ENCODE results near the gene SLC39A9.
"Not testable (repeated sequence)": the region's sequence is repeated elsewhere in the genome, so short reads cannot be mapped to it uniquely, and the experiment has no call there.

Gene SLC39A9

DNA sequence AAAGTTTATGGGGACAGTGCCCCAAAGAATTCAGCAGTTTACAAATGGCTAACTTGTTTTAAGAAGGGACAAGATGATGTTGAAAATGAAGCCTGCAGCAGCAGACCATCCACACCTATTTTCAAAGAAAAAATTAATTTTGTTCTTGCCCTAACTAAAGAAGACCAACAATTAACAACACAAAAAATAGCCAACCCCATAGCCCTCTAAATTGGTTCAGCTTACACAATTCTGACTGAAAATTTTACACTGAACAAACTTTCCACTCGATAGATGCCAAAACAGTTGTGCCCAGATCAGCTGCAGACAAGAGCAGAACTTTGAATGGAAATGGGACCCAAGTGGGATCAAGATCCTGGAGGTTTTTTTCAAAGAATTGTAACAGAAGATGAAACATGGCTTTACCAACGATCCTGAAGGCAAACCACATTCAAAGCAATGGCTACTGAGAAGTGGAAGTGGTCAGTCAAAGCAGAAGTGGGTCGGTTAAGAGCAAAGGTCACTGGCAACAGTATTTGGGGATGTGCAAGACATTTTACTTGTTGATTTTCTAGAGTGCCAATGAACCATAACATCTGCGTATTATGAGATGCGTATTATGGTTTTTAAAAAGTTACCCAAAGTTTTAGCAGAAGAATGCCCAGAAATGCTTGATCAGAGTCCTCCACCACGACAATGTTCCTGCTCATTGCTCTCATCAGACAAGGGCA, 30.0 kb downstream of the SLC39A9 start:
- peak; percentile 40 for DNase-seq

DNA sequence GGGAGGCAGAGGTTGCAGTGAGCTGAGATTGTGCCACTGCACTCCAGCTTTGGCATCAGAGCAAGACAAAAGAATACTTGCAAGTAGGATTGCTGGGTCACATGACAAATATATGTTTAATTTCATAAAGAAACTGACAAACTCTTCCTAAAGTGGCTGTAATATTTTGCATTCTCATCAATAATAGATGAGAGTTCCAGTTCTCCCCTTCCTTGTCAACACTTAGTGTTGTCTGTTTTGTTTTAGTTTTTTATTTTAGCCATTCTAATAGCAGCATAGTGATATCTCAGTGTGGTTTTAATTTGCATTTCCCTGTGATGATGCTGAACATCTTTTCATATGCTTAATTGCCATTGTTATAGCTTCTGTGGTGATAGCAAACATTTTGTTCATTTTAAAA, 31.2 kb downstream of the SLC39A9 start:
- DNase-seq: no peak

DNA sequence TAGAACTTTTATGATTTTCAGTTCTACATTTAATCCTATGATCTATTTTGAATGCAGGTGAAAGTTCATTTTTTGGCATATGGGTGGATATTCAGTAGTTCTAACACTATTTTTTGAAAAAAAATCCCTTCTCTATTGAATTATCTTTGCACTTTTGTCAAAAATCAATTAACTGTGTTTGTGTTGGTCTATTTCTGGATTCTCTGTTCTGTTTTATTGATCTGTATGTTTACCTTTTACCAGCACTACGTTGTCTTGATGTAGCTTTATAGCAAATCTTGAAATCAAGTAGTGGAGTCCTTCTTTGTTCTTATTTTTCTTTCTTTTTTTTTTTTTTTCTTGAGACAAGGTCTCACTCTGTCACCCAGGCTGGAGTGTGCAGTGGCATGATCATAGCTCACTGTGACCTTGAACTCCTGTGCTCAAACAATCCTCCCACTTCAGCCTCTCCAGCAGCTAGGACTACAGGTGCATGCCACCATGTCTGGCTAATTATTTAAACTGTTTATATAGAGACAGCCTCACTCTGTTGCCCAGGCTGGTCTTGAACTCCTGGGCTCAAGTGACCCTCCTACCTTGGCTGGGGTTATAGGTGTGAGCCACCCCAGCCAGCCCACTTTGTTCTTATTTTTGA, 31.9 kb downstream of the SLC39A9 start:
- DNase-seq: no peak

DNA sequence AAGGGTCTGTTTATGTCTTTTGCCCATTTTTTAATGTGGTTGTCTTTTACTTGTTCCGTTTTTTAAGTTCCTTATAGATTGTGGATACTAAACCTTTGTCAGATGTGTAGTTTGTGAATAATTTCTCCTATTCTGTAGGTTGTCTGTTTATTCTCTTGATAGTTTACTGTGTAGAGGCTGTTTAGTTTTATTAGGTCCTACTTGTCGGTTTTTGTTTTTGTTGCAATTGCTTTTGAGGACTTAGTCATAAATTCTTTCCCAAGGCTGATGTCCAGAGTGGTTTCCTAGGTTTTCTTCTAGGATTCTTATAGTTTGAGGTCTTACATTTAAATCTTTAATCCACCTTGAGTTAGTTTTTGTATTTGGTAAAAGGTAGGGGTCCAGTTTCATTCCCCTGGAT, 33.9 kb downstream of the SLC39A9 start:
- DNase-seq: no peak

DNA sequence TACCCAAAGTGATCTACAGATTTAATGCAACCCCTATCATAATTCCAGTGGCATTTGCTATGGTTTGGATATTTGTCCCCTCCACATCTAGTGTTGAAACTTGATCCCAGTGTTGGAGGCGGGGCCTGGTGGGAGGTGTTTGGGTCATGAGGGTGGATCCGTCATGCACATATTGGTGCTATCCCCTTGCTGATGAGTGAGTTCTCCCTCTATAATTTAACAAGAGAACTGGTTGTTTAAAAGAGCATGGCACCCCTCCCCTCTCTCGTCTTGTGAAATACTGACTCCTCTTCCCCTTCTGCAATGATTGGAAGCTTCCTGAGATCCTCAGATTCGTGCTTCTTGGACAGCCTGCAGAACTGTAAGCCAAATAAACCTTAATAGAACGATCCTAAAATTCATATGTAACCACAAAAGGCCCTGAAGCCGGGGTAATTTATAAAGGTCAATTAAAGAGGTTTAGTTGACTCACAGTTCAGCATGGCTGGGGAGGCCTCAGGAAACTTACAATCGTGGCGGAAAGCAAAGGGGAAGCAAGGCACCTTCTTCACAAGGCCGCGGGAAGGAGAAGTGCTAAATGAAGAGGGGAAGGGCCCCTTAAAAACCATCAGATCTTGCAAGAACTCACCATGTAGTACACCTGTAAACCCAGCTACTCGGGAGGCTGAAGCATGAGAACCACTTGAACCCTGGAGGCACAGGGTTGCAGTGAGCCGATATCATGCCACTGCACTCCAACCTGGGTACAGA, 41.2 kb downstream of the SLC39A9 start:
- no peak for DNase-seq

DNA sequence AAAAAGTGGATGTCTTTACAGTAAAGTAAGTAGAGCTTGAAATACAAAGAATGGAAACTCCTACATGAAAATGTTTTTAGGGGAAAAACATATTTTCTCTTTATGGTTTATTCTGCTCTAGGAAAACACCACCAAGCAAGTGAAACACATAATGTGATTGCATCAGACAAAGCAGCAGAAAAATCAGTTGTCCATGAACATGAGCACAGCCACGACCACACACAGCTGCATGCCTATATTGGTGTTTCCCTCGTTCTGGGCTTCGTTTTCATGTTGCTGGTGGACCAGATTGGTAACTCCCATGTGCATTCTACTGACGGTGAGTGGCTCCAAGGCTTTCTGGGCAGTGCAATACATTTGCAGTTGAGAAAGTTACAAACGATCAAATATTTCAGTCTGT, 43.5 kb downstream of the SLC39A9 start:
- no peak for DNase-seq

DNA sequence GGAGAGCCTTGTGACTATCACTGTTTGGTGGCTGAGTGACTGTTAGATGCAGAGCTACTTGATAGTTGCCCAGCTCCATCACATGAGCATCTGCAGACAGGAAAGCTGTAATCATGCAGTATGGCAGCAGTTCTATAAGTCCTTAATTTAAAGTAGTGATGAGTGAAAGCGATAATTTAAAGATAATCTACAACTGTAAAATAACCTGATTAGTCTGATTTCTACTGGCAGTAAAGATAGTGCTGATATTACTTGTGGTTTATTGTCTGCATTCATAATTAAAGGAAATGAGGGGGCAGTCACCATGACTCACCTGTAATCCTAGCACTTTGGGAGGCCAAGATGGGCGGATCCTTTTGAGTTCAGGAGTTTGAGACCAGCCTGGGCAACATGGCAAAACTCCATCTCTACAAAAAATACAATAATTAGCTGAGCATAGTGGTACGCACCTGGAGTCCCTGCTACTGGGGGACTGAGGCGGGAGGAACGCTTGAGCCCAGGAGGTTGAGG, 44.9 kb downstream of the SLC39A9 start:
- no peak for DNase-seq

DNA sequence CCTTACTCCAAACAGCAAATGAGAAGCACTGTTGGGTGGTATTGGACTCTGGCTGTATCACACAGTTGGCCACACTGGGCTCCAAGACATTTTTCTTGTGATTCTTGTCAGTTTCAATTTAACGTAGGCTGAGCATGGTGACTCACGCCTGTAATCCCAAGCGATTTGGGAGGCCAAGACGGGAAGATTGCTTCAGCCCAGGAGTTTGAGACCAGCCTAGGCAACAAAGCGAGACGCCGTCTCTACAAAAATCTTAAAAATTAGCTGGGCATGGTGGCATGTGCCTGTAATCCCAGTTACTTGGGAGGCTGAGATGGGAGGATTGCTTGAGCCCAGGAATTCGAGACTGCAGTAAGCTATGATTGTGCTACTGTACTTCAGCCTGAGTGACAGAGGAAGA, 50.7 kb downstream of the SLC39A9 start:
- DNase-seq: no peak

DNA sequence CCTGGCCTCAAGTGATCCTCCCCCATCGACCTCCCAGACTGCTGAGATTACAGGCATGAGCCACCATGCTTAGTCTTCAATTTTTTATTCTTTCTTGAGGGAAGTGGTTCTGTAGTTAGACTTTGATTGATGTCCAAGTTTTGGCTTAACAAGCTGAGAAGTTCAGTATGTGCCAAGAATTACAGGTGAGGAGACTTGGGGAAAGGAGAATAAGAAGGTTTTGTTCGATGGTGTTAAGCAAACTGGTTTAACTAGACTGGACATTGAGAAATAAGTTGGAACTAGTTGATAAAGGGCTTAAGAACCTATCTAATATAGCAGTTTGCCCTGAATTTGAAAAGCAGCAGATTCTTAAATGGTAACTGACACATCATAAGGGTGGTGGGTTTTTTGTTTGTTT, 53.4 kb downstream of the SLC39A9 start:
- no peak for DNase-seq

DNA sequence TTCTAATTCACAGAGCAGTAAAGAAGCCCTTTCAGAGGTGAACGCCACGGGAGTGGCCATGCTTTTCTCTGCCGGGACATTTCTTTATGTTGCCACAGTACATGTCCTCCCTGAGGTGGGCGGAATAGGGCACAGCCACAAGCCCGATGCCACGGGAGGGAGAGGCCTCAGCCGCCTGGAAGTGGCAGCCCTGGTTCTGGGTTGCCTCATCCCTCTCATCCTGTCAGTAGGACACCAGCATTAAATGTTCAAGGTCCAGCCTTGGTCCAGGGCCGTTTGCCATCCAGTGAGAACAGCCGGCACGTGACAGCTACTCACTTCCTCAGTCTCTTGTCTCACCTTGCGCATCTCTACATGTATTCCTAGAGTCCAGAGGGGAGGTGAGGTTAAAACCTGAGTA, 59.9 kb downstream of the SLC39A9 start:
- no peak for DNase-seq

DNA sequence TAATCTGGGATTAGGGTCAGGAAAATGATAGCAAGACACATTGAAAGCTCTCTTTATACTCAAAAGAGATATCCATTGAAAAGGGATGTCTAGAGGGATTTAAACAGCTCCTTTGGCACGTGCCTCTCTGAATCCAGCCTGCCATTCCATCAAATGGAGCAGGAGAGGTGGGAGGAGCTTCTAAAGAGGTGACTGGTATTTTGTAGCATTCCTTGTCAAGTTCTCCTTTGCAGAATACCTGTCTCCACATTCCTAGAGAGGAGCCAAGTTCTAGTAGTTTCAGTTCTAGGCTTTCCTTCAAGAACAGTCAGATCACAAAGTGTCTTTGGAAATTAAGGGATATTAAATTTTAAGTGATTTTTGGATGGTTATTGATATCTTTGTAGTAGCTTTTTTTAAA, 60.6 kb downstream of the SLC39A9 start:
- DNase-seq: no peak

DNA sequence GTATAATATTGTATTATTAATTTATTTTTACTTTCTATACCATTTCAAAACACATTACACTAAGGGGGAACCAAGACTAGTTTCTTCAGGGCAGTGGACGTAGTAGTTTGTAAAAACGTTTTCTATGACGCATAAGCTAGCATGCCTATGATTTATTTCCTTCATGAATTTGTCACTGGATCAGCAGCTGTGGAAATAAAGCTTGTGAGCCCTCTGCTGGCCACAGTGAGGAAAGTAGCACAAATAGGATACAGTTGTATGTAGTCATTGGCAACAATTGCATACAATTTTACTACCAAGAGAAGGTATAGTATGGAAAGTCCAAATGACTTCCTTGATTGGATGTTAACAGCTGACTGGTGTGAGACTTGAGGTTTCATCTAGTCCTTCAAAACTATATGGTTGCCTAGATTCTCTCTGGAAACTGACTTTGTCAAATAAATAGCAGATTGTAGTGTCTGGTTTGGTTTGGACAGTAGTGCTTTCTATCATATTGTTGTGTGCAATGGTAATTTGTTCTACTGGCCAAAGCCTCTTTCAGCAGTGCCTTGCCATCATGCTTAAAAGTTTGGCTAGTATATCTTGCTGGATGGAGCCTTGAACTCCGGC, 61.7 kb downstream of the SLC39A9 start:
- no peak for DNase-seq

DNA sequence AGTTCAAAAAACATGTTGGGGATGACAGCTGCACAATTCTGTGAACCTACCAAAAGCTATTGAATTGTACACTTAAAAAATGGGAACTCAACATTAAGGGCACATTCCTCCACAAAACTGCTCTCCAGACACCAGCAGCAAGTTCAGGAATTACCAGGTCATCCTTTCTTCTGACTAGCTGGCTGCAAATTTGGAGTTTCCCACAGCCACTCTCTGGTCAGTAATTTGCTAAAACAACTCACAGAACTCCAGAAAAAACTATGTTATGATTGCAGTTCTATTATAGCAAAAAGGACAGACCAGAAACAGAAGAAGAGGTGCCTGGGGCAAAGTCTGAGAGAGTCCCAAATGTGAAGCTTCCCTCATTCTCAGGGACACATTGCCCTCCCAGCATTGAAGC, 65.9 kb downstream of the SLC39A9 start:
- no peak for DNase-seq

DNA sequence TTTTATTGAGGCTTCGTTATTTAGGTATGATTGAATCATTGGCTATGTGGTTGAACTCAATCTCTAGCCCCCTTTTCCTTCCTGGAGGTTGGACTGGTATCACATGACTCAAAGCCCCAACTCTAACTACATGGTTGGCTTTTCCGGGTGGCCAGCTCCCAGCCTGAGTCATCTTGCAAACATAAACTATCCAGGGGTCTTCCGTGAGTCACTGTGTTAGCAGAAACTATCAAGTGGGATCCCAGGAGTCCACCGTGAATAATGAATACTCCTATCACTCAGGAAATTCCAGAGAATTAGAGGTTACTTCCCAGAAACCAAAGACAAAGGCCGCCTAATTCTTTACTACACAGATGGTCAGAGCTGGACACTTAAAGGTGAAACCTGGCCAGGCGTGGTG, 66.3 kb downstream of the SLC39A9 start:
- DNase-seq: no peak

DNA sequence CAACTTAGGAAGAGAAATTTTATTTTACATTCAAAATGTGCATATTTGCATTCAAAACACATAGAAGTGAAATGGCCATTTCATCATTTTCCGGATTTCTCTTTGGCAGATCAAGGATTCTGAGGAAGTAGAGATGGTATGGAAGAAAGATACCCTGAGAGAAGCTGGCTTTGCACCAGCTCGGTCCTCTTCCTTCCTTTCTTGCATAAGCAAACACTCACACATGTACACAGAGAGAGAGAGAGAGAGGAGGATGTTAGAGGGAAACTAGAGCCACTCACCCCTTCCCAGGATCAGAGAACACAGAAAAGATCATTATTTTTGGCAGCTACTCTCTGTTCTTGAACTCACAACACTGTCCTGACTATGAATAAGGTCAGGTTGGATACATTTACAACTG, 70.5 kb downstream of the SLC39A9 start:
- DNase-seq: peak; percentile 50

DNA sequence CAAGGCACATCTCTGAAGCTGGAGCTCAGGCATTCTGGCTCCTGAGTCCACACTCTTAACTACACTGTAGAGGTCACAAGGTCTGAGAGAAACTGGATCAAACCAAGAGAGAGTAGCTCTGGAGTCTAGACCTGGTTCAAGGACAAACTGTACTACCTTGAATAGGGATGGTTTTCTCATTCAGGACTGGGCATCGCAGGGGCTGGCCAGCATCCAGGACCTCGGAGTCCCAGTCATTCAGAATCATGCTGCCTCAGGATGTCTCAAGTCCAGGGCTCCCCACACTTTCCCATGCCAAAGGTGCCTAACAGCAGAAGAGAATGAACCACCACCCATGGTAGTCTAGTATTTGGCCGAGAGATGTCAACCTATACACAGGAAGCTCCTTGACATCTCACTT, 72.9 kb downstream of the SLC39A9 start:
- no peak for DNase-seq

DNA sequence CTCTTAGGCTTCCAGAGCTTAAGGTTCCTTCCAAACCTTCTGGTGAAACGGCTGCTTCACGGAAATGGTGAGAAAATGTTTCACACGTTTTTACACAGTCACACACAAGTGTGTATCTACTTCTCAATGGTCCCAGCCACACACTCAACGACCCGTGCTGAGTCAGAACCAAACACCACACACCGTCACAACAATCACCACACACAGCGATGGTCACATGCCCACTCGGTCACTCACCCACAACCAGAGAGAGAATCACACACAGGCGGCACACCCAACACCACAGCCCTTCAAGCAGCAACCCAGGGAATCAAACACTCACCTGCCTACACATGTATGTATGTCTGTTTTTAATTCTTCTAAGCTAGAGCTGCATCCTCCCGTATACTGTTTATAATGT, 73.4 kb downstream of the SLC39A9 start:
- no peak for DNase-seq

DNA sequence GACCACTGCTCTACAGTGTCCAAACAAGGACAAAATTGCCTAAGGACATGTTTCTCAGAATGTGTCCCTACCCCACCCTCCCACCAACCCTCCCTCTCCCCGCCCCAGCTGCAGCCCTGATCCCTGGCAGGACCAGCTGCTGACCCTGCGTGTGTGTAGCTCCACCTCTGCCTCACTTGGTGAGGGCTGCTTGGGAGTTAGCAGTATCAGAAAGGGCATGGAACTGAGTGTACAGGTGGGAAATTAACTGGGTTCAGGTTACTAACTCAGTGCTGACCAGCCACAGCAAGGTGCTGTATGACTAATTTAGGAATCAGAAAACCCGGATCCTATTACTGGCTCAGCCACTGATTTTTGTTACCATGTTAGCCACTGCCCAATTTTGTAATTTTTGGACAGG, 74.8 kb downstream of the SLC39A9 start:
- no peak for DNase-seq

DNA sequence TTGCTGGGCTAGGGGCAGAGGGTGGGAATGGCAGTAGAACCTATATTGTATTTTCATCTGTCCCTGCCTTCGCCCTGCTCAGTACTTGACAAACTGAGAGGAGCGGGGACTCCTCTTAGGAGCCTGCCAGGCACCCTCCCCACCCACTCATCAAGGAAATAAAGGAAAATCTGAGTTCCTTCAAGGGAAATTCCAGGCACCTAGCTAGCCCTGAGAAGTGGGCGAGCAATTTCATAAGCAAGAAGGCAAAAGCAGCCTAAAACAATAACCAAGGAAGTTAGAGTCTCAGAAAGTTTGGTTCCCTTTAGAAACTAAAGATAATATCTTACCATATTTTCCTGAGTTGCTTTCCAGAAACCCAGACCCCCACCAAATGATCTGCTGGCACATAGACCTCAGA, 75.5 kb downstream of the SLC39A9 start:
- no peak for DNase-seq

DNA sequence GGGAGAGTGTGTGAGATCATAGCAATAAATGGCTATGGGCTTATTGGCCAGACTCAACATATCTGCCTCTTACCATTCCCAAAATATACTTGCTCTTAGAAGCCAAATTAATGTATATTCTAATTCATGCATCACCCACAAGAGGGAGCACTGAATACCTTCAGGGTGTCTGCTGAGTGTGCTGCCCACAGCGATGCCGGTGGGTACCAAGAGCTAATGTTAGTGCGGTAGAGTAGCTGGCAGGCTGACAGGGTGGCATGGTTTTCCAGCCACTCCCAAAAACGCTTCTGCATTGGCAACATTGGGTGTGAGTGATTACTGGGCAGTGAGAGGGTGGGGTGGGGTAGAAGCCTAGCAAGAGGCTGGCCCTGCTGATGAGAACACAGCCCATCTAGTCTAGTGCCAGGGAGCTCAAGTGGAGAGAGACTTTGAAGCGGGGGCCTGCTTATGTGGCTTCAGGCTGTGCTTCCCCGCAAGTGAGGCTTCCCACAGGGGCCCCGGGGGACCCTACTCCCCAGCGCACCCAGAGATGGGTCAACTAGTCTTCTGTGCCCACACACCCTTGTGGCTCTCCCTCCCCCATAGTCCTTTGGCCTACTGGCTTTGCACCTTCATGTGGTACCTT, 76.8 kb downstream of the SLC39A9 start:
- no peak for DNase-seq

DNA sequence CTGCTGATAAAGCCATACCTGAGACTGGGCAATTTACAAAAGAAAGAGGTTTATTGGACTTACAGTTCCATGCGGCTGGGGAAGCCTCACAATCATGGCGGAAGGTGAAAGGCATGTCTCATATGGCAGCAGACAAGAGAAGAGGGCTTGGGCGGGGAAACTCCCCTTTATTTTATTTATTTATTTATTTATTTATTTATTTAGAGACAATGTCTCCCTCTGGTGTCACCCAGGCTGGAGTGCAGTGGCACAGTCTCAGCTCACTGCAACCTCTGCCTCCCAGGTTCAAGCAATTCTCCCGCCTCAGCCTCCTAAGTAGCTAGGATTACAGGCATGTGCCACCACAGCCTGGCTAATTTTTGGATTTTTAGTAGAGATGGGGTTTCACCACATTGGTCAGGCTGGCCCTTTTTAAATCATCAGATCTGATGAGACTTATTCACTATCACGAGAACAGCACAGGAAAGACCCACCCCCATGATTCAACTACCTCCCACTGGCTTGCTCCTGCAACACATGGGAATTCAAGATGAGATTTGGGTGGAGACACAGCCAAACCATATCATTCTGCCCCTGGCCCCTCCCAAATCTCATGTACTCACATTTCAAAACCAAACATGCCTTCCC, 78.4 kb downstream of the SLC39A9 start:
- not testable (repeated sequence) for DNase-seq

DNA sequence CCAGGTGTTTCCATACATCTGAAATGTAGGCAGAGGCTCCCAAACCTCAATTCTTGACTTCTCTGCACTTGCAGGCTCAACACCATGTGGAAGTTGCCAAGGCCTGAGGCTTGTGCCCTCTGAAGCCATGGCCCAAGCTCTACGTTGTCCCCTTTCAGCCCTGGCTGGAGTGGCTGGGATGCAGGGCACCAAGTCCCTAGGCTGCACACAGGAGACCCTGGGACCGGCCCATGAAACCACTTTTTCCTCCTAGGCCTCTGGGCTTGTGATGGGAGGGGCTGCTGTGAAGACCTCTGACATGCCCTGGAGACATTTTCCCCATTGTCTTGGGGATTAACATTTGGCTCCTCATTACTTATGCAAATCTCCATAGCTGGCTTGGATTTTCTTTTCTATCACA, 79.6 kb downstream of the SLC39A9 start:
- DNase-seq: not testable (repeated sequence)

DNA sequence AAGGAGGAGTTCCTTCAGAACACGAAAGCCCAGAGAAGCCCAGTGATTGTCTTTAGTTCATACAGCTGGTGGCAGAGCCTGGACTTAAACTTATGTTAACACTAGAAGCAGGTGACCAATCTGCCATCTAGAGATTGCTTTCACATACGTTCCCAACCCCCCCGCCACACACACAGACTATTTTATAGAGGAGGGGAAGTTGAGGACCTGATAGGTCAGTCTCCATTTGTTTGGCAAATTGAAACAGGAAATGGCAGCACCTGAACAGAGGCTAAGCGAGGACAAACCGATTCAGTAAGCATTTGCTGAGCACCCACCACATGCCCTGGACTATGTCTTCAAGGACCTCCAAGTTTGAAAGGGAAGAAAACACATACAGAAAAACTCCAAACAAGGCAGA, 81.2 kb downstream of the SLC39A9 start:
- no peak for DNase-seq

All from GF-D8 (cell line).